Stimulated activated CD4-positive, alpha-beta T cell treated with anti-CD3 and anti-CD28 coated beads, Interleukin-12 subunit alpha, Interleukin-12 subunit beta, amount 100 ng/mL, for 4 hours (primary cell): ENCODE measurements around the gene VIPR2.

Experiments
- DNase-seq: peaks from one replicate; pipeline ENCODE4 v3.0.0-alpha.2; 2020

Gene VIPR2

DNA sequence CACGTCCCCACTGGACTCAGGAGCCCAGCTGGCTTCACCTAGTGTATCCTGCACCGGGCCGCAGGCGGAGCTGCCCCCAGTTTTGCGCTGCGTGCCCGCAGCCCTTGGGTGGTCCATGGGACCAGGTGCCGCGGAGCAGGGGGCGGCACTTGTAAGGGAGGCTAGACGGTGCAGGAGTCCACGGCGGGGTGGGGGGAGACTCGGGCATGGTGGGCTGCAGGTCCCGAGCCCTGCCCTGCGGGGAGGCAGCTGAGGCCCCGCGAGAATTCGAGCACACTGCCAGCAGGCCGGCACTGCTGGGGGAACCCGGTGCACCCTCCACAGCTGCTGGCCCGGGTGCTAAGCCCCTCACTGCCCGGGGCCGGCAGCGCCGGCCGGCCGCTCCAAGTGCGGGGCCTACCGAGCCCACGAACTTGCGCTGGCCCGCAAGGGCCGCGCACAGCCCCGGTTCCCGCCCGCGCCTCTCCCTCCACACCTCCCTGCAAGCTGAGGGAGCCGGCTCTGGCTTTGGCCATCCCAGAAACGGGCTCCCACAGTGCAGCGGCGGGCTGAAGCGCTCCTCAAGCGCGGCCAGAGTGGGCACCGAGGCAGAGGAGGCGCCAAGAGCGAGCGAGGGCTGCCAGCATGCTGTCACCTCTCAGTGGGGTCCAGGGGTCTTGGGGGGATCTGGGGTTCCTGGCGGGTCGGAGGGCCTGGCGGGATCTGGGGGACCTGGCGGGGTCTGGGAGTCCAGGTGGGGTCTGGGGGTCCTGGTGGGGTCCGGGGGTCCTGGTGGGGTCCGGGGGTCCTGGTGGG is 81.4 kb downstream of the VIPR2 start:
- DNase-seq = no peak

DNA sequence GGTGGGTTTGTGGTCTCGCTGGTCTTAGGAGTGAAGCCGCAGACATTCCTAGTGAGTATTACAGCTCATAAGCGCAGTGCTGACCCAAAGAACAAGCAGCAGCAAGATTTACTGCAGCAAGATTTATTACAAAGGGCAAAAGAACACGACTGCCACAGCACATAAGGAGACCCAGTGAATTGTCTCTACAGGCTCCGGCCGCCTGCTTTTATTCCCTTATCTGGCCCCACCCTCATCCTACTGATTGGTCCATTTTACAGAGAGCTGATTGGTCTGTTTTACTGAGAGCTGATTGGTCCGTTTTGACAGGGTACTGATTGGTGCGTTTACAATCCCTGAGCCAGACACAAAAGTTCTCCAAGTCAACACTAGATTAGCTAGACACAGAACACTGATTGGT is 82.1 kb downstream of the VIPR2 start:
- no peak for DNase-seq

DNA sequence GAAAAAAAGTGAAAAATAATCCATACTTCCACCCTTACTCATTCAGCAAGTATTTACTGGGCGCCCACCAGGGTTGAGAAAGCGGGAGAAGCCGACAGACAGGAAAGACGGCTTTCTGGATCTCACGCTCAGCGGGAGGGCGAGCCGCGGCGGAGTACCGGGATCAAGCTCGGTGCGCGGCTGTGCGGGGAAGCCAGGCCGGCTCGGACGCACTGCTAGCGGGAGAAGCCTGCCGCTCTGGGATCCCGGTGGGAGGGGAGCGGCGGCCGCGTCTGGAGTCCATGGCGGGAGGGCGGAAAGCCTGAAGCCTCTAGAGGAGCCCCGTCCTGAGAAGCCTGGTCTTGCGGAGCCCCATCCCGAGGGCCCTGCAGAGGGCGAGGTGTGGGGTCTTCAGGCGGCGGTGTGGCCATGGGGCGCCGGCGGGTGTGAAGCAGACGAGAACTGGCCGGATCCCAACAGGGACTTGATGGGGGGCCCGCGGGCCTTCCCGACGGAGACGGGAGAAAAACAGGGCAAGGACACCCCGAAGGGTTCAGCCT is 82.9 kb downstream of the VIPR2 start:
- DNase-seq = no peak

- no peak for DNase-seq
Measured at GRCh38 chr7:159061209-159061608, 83.5 kb downstream of the VIPR2 start.

GRCh38 chr7:159060440-159060839 is 84.2 kb downstream of the VIPR2 start:
- no peak for DNase-seq

DNA sequence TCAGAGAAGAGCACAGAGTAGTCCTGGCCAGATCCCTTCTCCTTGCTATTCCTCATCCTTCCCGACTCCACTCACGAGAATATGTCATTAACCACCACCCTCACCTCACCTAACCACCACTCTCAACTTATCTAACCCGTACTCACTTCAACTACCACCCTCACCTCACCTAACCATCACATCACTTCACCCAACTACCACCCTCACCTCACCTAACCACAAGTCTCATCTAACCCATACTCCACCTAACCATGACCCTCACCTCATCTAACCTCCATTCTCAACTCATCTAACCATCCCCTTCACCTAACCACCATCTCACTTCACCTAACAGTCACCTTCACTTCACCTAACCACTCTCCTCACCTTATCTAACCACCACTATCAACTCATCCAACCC is 85.0 kb downstream of the VIPR2 start:
- DNase-seq = no peak

GRCh38 chr7:159057647-159058046 is 87.0 kb downstream of the VIPR2 start:
- no peak for DNase-seq

DNA sequence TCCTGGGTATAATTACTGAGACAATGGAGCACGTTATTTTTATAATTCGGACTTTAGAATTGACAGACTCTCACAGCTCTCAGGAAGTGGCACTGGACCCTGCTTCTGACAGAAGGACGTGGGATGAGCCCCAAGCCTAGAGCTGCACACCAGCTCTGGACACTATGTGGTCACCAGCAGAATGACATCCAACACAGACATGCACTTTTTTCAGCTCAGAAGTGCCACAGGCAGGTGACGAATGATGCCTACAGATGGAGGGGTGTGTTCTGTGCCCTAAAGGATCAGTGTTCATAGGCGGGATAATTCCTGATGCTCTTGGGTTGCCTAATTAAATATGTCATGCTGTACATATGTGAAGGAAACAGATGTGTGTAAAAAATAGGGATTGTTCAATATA is 87.9 kb downstream of the VIPR2 start:
- no peak for DNase-seq

DNA sequence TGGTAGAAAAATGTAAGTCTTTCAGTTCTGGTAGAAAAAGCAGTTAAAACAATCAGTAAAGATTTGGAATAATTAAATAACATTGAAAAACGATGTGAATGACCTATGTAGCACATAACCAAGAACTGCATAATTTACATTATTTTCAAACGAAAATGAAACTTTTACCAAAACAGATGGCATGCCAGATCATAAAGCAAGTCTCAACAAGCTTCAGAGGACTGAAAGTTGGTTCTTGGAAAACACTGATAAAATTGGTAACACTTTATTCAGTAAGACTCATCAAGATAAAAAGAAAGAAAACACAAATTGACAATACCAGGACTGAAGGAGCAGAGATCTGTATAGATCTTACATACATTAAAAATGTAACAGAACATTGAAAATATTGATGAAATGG is 92.8 kb downstream of the VIPR2 start:
- no peak for DNase-seq

GRCh38 chr7:159050704-159051103 is 94.0 kb downstream of the VIPR2 start:
- no peak for DNase-seq

GRCh38 chr7:159049266-159050025 is 95.2 kb downstream of the VIPR2 start:
- DNase-seq = no peak

DNA sequence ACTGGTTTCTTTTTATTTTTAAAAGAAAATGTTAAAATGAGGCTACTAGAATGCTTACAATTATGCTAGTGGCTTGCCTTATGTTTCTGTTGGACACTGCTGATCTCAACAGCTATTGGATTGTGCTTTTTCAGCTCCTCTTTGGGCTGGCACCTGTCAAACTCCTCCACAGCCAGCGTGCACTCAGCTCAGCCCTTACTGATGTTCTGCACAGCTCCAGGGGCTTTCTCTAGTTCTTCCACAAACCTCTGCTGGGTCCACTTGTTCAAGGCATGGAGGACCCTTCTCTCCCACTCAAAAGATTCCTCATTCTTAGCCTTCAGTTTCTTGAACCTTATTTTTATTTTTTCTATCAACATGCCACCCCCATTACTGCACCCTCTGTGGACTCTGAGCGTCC is 96.0 kb downstream of the VIPR2 start:
- no peak for DNase-seq

DNA sequence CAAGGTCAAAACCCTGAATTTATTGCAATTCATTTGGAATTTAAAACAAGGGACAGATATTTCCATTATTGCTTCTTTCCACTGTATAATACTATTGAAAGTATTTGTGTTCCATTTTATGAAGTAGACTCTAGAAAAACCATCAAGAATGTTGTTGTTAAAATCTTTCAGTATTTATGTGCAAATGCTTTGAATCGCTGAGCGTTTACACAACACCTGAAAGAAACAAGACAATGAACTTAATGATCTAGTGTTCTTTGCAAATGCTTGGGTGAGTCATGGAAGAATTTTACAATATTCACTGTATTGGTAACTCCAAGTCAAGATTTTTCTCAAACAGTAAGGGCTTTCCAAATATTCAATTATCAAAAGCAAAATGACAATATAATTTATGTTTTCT is 97.1 kb downstream of the VIPR2 start:
- DNase-seq = no peak

DNA sequence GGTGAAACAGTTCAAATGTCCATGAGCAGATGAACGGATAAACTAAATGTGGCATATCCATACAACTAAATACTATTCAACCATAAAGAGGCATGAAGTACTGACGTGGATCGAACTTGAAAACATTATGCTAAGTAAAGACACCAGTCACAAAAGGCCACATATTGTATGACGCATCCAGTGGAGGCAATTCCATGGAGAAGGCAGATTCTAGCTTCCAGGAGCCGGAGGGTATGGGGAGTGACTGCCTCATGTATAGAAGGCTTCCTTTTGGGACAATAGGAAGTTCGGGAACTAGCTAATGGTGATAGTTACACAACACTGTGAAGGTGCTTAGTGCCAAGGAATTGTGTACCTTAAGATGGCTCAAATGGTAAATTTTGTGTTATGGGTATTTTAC is 98.4 kb downstream of the VIPR2 start:
- no peak for DNase-seq

DNA sequence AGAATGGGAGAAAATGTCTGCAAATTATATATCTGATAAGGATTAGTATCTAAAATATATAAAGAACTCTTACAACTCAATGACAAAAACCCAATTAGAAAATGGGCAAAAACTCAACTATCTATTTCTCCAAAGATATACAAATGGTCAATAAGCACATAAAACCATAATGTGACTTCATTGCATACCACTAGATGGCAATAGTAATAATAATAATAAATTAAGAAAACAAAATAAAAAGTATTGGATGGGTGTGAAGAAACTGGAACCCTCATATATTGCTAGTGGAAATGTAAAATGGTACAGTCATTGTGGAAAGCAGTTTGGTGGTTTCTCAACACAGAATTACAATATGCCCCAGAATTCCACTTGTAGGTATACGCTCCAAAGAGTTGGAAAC is 98.8 kb downstream of the VIPR2 start:
- DNase-seq = no peak

DNA sequence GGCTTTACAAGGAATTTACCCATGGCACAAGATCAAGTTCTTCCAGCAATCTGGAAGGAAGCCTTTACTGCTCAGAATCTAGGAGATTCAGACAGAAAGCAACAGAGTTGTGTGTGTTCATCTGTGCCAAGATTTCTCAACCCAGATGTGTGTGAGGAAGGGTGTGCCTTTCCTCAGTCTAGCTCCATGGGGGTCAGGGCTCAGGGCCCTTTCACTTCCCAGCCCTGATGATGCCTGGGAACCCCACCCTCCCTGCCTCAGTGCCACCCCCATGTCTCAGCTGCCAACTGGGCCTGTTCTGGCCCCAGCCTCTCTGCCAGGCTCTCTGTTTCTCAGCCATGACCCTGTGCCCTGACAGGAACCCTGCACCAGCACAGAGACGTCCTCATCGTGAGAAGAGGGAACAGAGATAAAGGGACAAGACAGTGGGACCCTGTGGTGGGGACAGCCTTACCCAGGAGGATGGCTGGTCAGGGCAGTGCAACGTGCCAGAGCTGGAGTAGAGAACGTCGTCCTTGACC is 102.0 kb downstream of the VIPR2 start:
- no peak for DNase-seq

GRCh38 chr7:159042103-159042502 is 102.6 kb downstream of the VIPR2 start:
- no peak for DNase-seq

- no peak for DNase-seq
Measured at GRCh38 chr7:159040912-159041711, 103.6 kb downstream of the VIPR2 start.

GRCh38 chr7:159040146-159040545 is 104.5 kb downstream of the VIPR2 start:
- no peak for DNase-seq

- no peak for DNase-seq
Measured at GRCh38 chr7:159039716-159040115, 105.0 kb downstream of the VIPR2 start.

- DNase-seq = no peak
Measured at GRCh38 chr7:159038066-159038465, 106.6 kb downstream of the VIPR2 start.

DNA sequence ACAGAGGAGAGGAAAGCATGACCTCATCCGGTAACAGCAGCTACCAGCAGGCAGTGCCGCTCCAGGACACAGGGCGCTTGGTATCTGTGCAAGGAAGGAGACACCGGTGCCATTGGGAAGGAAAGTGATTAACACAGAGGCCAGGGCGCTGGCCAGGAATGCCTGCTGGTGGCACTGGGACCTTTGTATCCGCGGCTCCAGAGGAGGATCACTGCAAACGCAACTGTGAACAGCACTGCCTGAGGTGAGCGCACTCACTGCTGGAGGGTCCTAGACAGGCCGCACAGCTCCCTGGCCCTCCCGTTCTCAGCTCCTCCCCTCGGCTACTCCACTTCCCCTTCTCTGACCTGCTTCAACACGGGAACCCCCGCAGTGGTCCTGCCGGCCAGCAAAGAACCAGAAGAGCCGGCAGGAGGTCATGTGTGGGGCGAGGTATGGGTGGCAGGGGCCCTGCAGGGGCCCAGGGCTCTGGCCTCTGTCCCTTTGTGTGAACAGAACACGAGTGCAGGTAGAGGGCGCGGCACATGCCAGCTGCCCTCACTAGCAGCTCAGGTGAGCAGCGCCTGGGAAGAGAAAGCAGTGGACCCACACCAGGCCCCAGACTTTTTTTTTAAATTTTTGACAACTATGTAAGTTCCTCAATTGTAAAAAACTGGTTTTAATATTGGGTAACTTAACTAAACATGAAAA is 107.6 kb downstream of the VIPR2 start:
- no peak for DNase-seq
